Kidney epithelial cell (primary cell): ENCODE data around the gene MBOAT2. TPM values are rescaled to one million over a fixed set of nuclear protein-coding genes. Genes with fewer than 3 reads are reported as not detected.

Source experiments
- DNase-seq: peaks from one replicate; pipeline ENCODE4 v3.0.0-alpha.2; 2010; ENCODE audit warnings: low read depth
- H3K27me3 ChIP-seq: 2 replicates; pipeline ENCODE4 v1.6.0; 2011; ENCODE audit warnings: low read length; ENCODE audit not compliant: control insufficient read depth, insufficient read depth
- H3K36me3 ChIP-seq: 2 replicates; pipeline ENCODE4 v1.5.1; 2011; ENCODE audit warnings: low read length; ENCODE audit not compliant: control insufficient read depth, insufficient read depth
- H3K4me3 ChIP-seq: 2 replicates; pipeline ENCODE4 v1.5.1; 2011; ENCODE audit warnings: low read depth, mild to moderate bottlenecking, control low read depth, low read length
- CTCF ChIP-seq: IDR thresholded peaks from 2 replicates; pipeline ENCODE4 v1.5.1; 2011; ENCODE audit warnings: mild to moderate bottlenecking, moderate library complexity, low read length, control low read depth, inconsistent platforms; ENCODE audit not compliant: insufficient read depth, poor library complexity, severe bottlenecking
- total RNA-seq: library from RNA; depleted of rRNA; stranded (reverse); fragments of >200 nt; gene quantifications from 2 replicates; pipeline ENCODE4 v1.2.3, GENCODE V29; 2015

Gene MBOAT2
- total RNA-seq, 1 donor from 2014 or later, result 32.2 TPM

GRCh38 chr2:8954990-8955389 is 48.5 kb downstream of the MBOAT2 start:
- no peak for DNase-seq
- H3K4me3 ChIP-seq, result no peak overlapping the region
- no peaks in the 10 kb centered on the region for H3K27me3 ChIP-seq
- H3K36me3 ChIP-seq, result no peaks in the 10 kb centered on the region
- no peak for TF ChIP-seq CTCF

GRCh38 chr2:8953525-8953924 is 50.0 kb downstream of the MBOAT2 start:
- no peak for DNase-seq
- Histone ChIP-seq H3K4me3 (no peak overlapping the region), H3K27me3 (no peaks in the 10 kb centered on the region), H3K36me3 (no peaks in the 10 kb centered on the region)
- no peak for TF ChIP-seq CTCF

GRCh38 chr2:8939486-8940114 is 63.9 kb downstream of the MBOAT2 start:
- Histone ChIP-seq H3K4me3 (no peak overlapping the region), H3K27me3 (no peaks in the 10 kb centered on the region), H3K36me3 (peaks cover 2% of the 10 kb centered on the region)
- no peak for DNase-seq
- no peak for TF ChIP-seq CTCF

- no peak for DNase-seq
- H3K4me3 ChIP-seq, result no peak overlapping the region
- no peaks in the 10 kb centered on the region for H3K27me3 ChIP-seq
- H3K36me3 ChIP-seq, result peaks cover 2% of the 10 kb centered on the region
- no peak for TF ChIP-seq CTCF
These were observed 65.1 kb downstream of the MBOAT2 start for GRCh38 chr2:8938384-8938783.

GRCh38 chr2:8935982-8936381 is 67.5 kb downstream of the MBOAT2 start:
- no peak for DNase-seq
- no peaks in the 10 kb centered on the region for H3K27me3 ChIP-seq
- no peak for TF ChIP-seq CTCF
- H3K4me3 ChIP-seq, result no peak overlapping the region
- peaks cover 2% of the 10 kb centered on the region for H3K36me3 ChIP-seq

GRCh38 chr2:8934338-8934737 is 69.1 kb downstream of the MBOAT2 start:
- Histone ChIP-seq H3K27me3 (no peaks in the 10 kb centered on the region), H3K4me3 (no peak overlapping the region), H3K36me3 (peaks cover 2% of the 10 kb centered on the region)
- TF ChIP-seq CTCF, result no peak
- no peak for DNase-seq
